ENCODE measurements around the gene LHFPL6.

- TF ChIP-seq SIN3A (IDR thresholded peaks at IDR 0.05; ENCODE audit: borderline replicate concordance, insufficient read depth, low read length) (no peak), POLR2AphosphoS5 (IDR thresholded peaks at IDR 0.05; ENCODE audit: low read depth, low read length) (no peak)
Measured at GRCh38 chr13:39347926-39348901, 254.8 kb downstream of the LHFPL6 start.
